HepG2 (cell line): ENCODE measurements around the gene WNT6. TPM values are rescaled to one million over a fixed set of nuclear protein-coding genes. Genes with fewer than 3 reads are reported as not detected.
A peak's percentile ranks its signal among the peaks of the same experiment; 100 is the strongest.

Experiments
- ATAC-seq: fragments of 200-7000 bp; cut with Tn5 transposase; 3 replicates; pipeline ENCODE4 v1.9.1; 2020; ENCODE audit warnings: mild to moderate bottlenecking, moderate library complexity
- BruUV-seq: library from RNA; stranded (reverse); fragments of 400-500 nt; replicated peaks from 2 replicates; lab custom pipeline; 2021; lab: Mats Ljungman, UMichigan
- CTCF ChIA-PET: fragments of 300-600 bp; formaldehyde crosslinking; extraction: SDS; loops from one replicate; lab custom pipeline; 2021; ENCODE audit warnings: low total read pairs, inconsistent platforms, low intra/inter-chr PET ratio; lab: Yijun Ruan, JAX
- POLR2A ChIA-PET: fragments of 350-600 bp; sonication (Branson Sonifier 250); formaldehyde crosslinking; loops from one replicate; lab custom pipeline; 2020; ENCODE audit warnings: antibody characterized with exemption, inconsistent platforms; lab: Yijun Ruan, JAX
- DNase-seq: peaks from one replicate; pipeline ENCODE4 v3.0.0-alpha.2; 2015; ENCODE audit warnings: low spot score
- FAIRE-seq: peaks from 3 replicates; lab custom pipeline; 2011; peaks lifted over from hg19 to GRCh38; lab: Jason Lieb, UNC
- H2AFZ ChIP-seq: one replicate; pipeline ENCODE4 v1.6.1; 2011; ENCODE audit warnings: low read length, inconsistent platforms
- H3K27ac ChIP-seq: fragments of 300-600 bp; 3 replicates; pipeline ENCODE4 v1.8.0; 2011; ENCODE audit warnings: mixed run types, mild to moderate bottlenecking, mixed read lengths, low read length, inconsistent platforms; ENCODE audit not compliant: insufficient read depth; ENCODE audit errors: extremely low read length
- H3K27me3 ChIP-seq, 2 experiments: fragments of 200-600 bp in 1 of 2; 2 replicates in 1 of 2; 3 replicates in 1 of 2; pipeline versions ENCODE4 v1.6.0 to v1.8.0; 2011; ENCODE audit warnings: low read length in 2 of 2, mild to moderate bottlenecking in 2 of 2, moderate library complexity in 2 of 2, inconsistent platforms in 1 of 2; ENCODE audit not compliant: insufficient read depth in 2 of 2, control insufficient read depth in 1 of 2
- H3K36me3 ChIP-seq, 2 experiments: fragments of 200-600 bp in 1 of 2; replicated peaks in 1 of 2; 2 replicates in 1 of 2; 3 replicates in 1 of 2; pipeline versions ENCODE4 v1.5.1 to v1.8.0; 2011; ENCODE audit warnings: low read length in 2 of 2, inconsistent platforms in 1 of 2; ENCODE audit not compliant: insufficient read depth in 2 of 2, control insufficient read depth in 1 of 2
- H3K4me1 ChIP-seq: 2 replicates; pipeline ENCODE4 v1.5.1; 2012; ENCODE audit warnings: low read length, inconsistent platforms; ENCODE audit not compliant: insufficient read depth
- H3K4me2 ChIP-seq: 2 replicates; pipeline ENCODE4 v1.6.0; 2011; ENCODE audit warnings: low read depth, low read length, inconsistent platforms
- H3K4me3 ChIP-seq, 3 experiments: fragments of 200-600 bp in 1 of 3; sonication (generic), shearing (Covaris generic) in 1 of 3; replicated peaks in 1 of 3; 2 replicates each; pipeline ENCODE4 v1.5.1; 2011 to 2016; ENCODE audit warnings: low read length in 3 of 3, inconsistent platforms in 2 of 3, low read depth in 2 of 3, mild to moderate bottlenecking in 2 of 3, control low read depth in 1 of 3, mixed read lengths in 1 of 3; ENCODE audit not compliant: insufficient read depth in 1 of 3
- H3K79me2 ChIP-seq: one replicate; pipeline ENCODE4 v1.6.1; 2011; ENCODE audit warnings: low read length, inconsistent platforms; ENCODE audit not compliant: insufficient read depth
- H3K9ac ChIP-seq: 2 replicates; pipeline ENCODE4 v1.6.0; 2011; ENCODE audit warnings: mild to moderate bottlenecking, low read depth, low read length, inconsistent platforms; ENCODE audit not compliant: insufficient read depth
- H3K9me3 ChIP-seq: 2 replicates; pipeline ENCODE4 v1.5.1; 2012; ENCODE audit warnings: mild to moderate bottlenecking, low read length
- H4K20me1 ChIP-seq: 2 replicates; pipeline ENCODE4 v1.6.0; 2011; ENCODE audit warnings: inconsistent platforms, mild to moderate bottlenecking, low read length, moderate library complexity; ENCODE audit not compliant: insufficient read depth
- EZH2 ChIP-seq: conservative IDR thresholded peaks from 2 replicates; pipeline ENCODE4 v1.6.1; 2012; ENCODE audit warnings: mild to moderate bottlenecking, low read depth, low read length, moderate library complexity
- RBM22 ChIP-seq: fragments of 200-400 bp; formaldehyde crosslinking; optimal IDR thresholded peaks from 2 replicates; pipeline ENCODE3; 2017; ENCODE audit warnings: mild to moderate bottlenecking, low read length, moderate library complexity
- SATB2 ChIP-seq: sonication (generic); formaldehyde crosslinking; IDR thresholded peaks from 2 replicates; pipeline ENCODE4 v1.5.0; 2020; ENCODE audit warnings: missing genetic modification reagents
- ZFP41 ChIP-seq: sonication (generic); formaldehyde crosslinking; IDR thresholded peaks from 2 replicates; pipeline ENCODE4 v1.4.0; 2020; ENCODE audit warnings: mild to moderate bottlenecking, missing genetic modification reagents, borderline replicate concordance
- ZKSCAN1 ChIP-seq: fragments of 150-350 bp; IDR thresholded peaks from 2 replicates; pipeline ENCODE4 v1.6.1; 2014; ENCODE audit warnings: low read length
- ZKSCAN5 ChIP-seq: sonication (generic); formaldehyde crosslinking; IDR thresholded peaks from 2 replicates; pipeline ENCODE4 v1.5.1; 2020; ENCODE audit warnings: mild to moderate bottlenecking, missing genetic modification reagents
- ZNF33A ChIP-seq: sonication (generic); formaldehyde crosslinking; IDR thresholded peaks from 2 replicates; pipeline ENCODE4 v1.5.1; 2020; ENCODE audit warnings: missing genetic modification reagents, mild to moderate bottlenecking, moderate library complexity, borderline replicate concordance
- ZNF432 ChIP-seq: sonication (generic); formaldehyde crosslinking; IDR thresholded peaks from 2 replicates; pipeline ENCODE4 v1.5.0; 2020; ENCODE audit warnings: missing genetic modification reagents, mild to moderate bottlenecking, borderline replicate concordance
- WGBS: methylation state at CpG from one replicate; pipeline ENCODE4 v1.1.6; 2017; ENCODE audit warnings: low lambda C conversion rate; 5-methylcytosine and 5-hydroxymethylcytosine counted together
- in situ Hi-C: cut with HindIII; loops from 2 replicates; pipeline ENCODE4 v1.10.0; 2017; ENCODE audit warnings: low pct_unique_long_range_greater_than_20kb; ENCODE audit not compliant: extremely low pct_ligation_motif_present
- intact Hi-C: fragments of 100-400 bp; cut with micrococcal nuclease; formaldehyde crosslinking; loops from one replicate; pipeline ENCODE4 v1.10.0; 2022; ENCODE audit not compliant: unreplicated experiment
- polyA plus RNA-seq, 8 experiments: library from polyadenylated mRNA; depleted of rRNA in 3 of 8; stranded (reverse) in 7 of 8; unstranded in 1 of 8; fragments of >200 nt; fragmentation: Illumina TruSeq in 4 of 8; extraction: Trizol in 4 of 8; gene quantifications; 2 replicates each; pipeline versions ENCODE4 v1.2.1 to v1.2.3, GENCODE V29; 2011 to 2016; ENCODE audit warnings: low read depth in 4 of 8, missing spikeins in 1 of 8, mixed read lengths in 1 of 8; ENCODE audit not compliant: insufficient read depth in 1 of 8
- total RNA-seq, 5 experiments: library from RNA; depleted of rRNA; stranded (reverse); fragments of >200 nt; fragmentation: Illumina TruSeq; extraction: Trizol; gene quantifications; 2 replicates each; pipeline ENCODE4 v1.2.3, GENCODE V29; 2016; ENCODE audit warnings: low read depth in 1 of 5
- TF ChIP-seq, protein P1 (sequence below): sonication (generic); formaldehyde crosslinking; IDR thresholded peaks from 2 replicates; pipeline ENCODE4 v1.8.0; 2022; ENCODE audit warnings: missing genetic modification reagents, mild to moderate bottlenecking, inconsistent platforms, borderline replicate concordance
- TF ChIP-seq, protein P2 (sequence below): sonication (generic); formaldehyde crosslinking; IDR thresholded peaks from 2 replicates; pipeline ENCODE4 v1.4.0; 2020; ENCODE audit warnings: missing genetic modification reagents, borderline replicate concordance
- TF ChIP-seq, protein P3 (sequence below): sonication (generic); formaldehyde crosslinking; IDR thresholded peaks from 2 replicates; pipeline ENCODE4 v1.8.1; 2022; ENCODE audit warnings: mild to moderate bottlenecking, missing genetic modification reagents
- TF ChIP-seq, protein P4 (sequence below): sonication (generic); formaldehyde crosslinking; IDR thresholded peaks from 2 replicates; pipeline ENCODE4 v1.4.0; 2020; ENCODE audit warnings: mild to moderate bottlenecking, low read depth, missing genetic modification reagents
- TF ChIP-seq, protein P5 (sequence below): sonication (generic); formaldehyde crosslinking; IDR thresholded peaks from 2 replicates; pipeline ENCODE4 v1.9.0; 2021; ENCODE audit warnings: missing genetic modification reagents, borderline replicate concordance

WNT6 gene
- total and polyA plus RNA-seq, 2 of the 13 experiments (the other 11 are each of a cell fraction or from before 2014, with no cell fraction given): 0.20 TPM; not detected in 1

DNA sequence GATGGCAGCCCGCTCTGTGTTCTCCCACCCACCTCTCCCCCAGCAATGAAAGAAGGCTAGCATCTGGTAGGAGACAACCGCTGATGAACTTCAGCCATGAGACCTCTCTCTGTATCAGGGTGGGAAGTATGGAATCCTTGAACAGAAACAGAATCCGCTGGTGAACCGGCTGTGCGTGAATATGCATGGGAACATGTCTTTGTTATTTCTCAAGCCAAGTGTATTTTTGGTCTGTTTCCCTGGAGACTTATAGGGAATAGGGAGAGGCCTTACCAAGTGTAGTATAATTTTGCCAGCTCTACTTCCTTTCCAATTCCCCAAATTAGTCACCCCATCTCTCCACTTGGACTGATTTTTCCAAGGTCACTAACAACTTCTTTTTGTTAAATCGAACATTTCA is 51.1 kb downstream of the WNT6 start:
- ChIA-PET CTCF (no interaction called here), POLR2A (interaction anchor here (0.6 kb wide), 1 partner anchor 240 kb away, joined by 3 read pairs; no protein-coding TSS in a partner anchor)
- peaks cover 2 to 8% of the 10 kb centered on the region in 2 experiments; a peak in 2 of 5 replicates for H3K27me3 ChIP-seq
- in situ Hi-C loops: no loop called here
- H4K20me1 ChIP-seq: no peaks in the 10 kb centered on the region
- BruUV-seq: no TSS peak
- H3K4me2 ChIP-seq: peak overlapping the region; percentile 87
- H3K36me3 ChIP-seq: no peaks in the 10 kb centered on the region
- no peaks in the 10 kb centered on the region for H3K9me3 ChIP-seq
- H3K9ac ChIP-seq: no peak overlapping the region
- no peak for FAIRE-seq
- peaks cover 3% of the 10 kb centered on the region for H3K79me2 ChIP-seq
- DNase-seq: no peak
- H2AFZ ChIP-seq: no peak overlapping the region
- no peak overlapping the region for H3K27ac ChIP-seq
- intact Hi-C loops: no loop called here
- no peak for ATAC-seq
- H3K4me1 ChIP-seq: peaks cover 35% of the 10 kb centered on the region
- WGBS: 92% methylated on average over 6 of the region's 6 CpGs
- H3K4me3 ChIP-seq: no peak overlapping the region
- TF ChIP-seq, protein P1, sequence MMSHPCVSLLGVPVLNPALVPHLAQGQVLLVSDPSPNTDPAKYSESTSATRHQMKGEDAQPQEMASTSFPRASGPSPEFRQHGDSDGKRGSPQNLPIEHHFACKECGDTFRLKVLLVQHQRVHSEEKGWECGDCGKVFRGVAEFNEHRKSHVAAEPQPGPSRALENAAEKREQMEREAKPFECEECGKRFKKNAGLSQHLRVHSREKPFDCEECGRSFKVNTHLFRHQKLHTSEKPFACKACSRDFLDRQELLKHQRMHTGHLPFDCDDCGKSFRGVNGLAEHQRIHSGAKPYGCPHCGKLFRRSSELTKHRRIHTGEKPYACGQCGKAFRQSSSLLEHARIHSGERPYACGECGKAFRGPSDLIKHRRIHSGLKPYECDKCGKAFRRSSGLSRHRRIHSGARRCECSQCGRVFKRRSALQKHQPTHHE (CRISPR knock-in tag): no peak
- TF ChIP-seq RBM22: no peak
- no peak for TF ChIP-seq SATB2
- TF ChIP-seq, protein P2, sequence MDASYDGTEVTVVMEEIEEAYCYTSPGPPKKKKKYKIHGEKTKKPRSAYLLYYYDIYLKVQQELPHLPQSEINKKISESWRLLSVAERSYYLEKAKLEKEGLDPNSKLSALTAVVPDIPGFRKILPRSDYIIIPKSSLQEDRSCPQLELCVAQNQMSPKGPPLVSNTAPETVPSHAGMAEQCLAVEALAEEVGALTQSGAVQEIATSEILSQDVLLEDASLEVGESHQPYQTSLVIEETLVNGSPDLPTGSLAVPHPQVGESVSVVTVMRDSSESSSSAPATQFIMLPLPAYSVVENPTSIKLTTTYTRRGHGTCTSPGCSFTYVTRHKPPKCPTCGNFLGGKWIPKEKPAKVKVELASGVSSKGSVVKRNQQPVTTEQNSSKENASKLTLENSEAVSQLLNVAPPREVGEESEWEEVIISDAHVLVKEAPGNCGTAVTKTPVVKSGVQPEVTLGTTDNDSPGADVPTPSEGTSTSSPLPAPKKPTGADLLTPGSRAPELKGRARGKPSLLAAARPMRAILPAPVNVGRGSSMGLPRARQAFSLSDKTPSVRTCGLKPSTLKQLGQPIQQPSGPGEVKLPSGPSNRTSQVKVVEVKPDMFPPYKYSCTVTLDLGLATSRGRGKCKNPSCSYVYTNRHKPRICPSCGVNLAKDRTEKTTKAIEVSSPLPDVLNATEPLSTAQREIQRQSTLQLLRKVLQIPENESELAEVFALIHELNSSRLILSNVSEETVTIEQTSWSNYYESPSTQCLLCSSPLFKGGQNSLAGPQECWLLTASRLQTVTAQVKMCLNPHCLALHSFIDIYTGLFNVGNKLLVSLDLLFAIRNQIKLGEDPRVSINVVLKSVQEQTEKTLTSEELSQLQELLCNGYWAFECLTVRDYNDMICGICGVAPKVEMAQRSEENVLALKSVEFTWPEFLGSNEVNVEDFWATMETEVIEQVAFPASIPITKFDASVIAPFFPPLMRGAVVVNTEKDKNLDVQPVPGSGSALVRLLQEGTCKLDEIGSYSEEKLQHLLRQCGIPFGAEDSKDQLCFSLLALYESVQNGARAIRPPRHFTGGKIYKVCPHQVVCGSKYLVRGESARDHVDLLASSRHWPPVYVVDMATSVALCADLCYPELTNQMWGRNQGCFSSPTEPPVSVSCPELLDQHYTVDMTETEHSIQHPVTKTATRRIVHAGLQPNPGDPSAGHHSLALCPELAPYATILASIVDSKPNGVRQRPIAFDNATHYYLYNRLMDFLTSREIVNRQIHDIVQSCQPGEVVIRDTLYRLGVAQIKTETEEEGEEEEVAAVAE (CRISPR knock-in tag): no peak
- no peak for TF ChIP-seq ZNF432 (CRISPR knock-in tag)
- TF ChIP-seq ZKSCAN5: no peak
- no peak for TF ChIP-seq ZNF33A (CRISPR knock-in tag)
- TF ChIP-seq, protein P3, sequence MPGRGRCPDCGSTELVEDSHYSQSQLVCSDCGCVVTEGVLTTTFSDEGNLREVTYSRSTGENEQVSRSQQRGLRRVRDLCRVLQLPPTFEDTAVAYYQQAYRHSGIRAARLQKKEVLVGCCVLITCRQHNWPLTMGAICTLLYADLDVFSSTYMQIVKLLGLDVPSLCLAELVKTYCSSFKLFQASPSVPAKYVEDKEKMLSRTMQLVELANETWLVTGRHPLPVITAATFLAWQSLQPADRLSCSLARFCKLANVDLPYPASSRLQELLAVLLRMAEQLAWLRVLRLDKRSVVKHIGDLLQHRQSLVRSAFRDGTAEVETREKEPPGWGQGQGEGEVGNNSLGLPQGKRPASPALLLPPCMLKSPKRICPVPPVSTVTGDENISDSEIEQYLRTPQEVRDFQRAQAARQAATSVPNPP (CRISPR knock-in tag): no peak
- TF ChIP-seq ZFP41 (CRISPR knock-in tag): no peak
- TF ChIP-seq, protein P4, sequence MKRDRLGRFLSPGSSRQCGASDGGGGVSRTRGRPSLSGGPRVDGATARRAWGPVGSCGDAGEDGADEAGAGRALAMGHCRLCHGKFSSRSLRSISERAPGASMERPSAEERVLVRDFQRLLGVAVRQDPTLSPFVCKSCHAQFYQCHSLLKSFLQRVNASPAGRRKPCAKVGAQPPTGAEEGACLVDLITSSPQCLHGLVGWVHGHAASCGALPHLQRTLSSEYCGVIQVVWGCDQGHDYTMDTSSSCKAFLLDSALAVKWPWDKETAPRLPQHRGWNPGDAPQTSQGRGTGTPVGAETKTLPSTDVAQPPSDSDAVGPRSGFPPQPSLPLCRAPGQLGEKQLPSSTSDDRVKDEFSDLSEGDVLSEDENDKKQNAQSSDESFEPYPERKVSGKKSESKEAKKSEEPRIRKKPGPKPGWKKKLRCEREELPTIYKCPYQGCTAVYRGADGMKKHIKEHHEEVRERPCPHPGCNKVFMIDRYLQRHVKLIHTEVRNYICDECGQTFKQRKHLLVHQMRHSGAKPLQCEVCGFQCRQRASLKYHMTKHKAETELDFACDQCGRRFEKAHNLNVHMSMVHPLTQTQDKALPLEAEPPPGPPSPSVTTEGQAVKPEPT: no peak
- no peak for TF ChIP-seq EZH2
- TF ChIP-seq, protein P5, sequence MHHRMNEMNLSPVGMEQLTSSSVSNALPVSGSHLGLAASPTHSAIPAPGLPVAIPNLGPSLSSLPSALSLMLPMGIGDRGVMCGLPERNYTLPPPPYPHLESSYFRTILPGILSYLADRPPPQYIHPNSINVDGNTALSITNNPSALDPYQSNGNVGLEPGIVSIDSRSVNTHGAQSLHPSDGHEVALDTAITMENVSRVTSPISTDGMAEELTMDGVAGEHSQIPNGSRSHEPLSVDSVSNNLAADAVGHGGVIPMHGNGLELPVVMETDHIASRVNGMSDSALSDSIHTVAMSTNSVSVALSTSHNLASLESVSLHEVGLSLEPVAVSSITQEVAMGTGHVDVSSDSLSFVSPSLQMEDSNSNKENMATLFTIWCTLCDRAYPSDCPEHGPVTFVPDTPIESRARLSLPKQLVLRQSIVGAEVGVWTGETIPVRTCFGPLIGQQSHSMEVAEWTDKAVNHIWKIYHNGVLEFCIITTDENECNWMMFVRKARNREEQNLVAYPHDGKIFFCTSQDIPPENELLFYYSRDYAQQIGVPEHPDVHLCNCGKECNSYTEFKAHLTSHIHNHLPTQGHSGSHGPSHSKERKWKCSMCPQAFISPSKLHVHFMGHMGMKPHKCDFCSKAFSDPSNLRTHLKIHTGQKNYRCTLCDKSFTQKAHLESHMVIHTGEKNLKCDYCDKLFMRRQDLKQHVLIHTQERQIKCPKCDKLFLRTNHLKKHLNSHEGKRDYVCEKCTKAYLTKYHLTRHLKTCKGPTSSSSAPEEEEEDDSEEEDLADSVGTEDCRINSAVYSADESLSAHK (CRISPR knock-in tag): no peak
- TF ChIP-seq ZKSCAN1: no peak
